GM21447 (cell line): ENCODE data around the gene EPM2A.

ENCODE experiments used
- ATAC-seq: cut with Tn5 transposase; IDR thresholded peaks from one replicate; pipeline ENCODE4 v1.9.1; 2021; ENCODE audit not compliant: unreplicated experiment

The EPM2A gene

GRCh38 chr6:145609521-145609920, 125.8 kb downstream of the EPM2A start:
- ATAC-seq: no peak

- ATAC-seq: no peak
These were observed 126.5 kb downstream of the EPM2A start for GRCh38 chr6:145608850-145609249.

- ATAC-seq: no peak
These were observed 131.3 kb downstream of the EPM2A start for GRCh38 chr6:145603991-145604390.

- ATAC-seq: no peak
These were observed 131.9 kb downstream of the EPM2A start for GRCh38 chr6:145603424-145603833.

- no peak for ATAC-seq
These were observed 132.5 kb downstream of the EPM2A start for GRCh38 chr6:145602726-145603326.

GRCh38 chr6:145601397-145601796, 133.9 kb downstream of the EPM2A start:
- ATAC-seq: no peak

GRCh38 chr6:145600299-145600698, 135.0 kb downstream of the EPM2A start:
- no peak for ATAC-seq

- ATAC-seq: no peak
These were observed 146.3 kb downstream of the EPM2A start for GRCh38 chr6:145588981-145589380.

GRCh38 chr6:145587334-145587733, 148.0 kb downstream of the EPM2A start:
- ATAC-seq: no peak

- ATAC-seq: no peak
These were observed 151.6 kb downstream of the EPM2A start for GRCh38 chr6:145583753-145584152.
